B cell (primary cell): ENCODE measurements around the gene MGARP. TPM values are rescaled to one million over a fixed set of nuclear protein-coding genes. Genes with fewer than 3 reads are reported as not detected.

Source experiments
- ATAC-seq: fragments of 200-7000 bp; cut with Tn5 transposase; one replicate; pipeline ENCODE4 v1.10.0; 2021; ENCODE audit warnings: low read depth, mild to moderate bottlenecking, moderate number of reproducible peaks, moderate library complexity
- CTCF ChIA-PET: fragments of 350-600 bp; sonication (Branson Sonifier 250); formaldehyde crosslinking; loops from one replicate; lab custom pipeline; 2021; ENCODE audit warnings: antibody characterized with exemption, inconsistent platforms; lab: Charles Lee
- POLR2A ChIA-PET: fragments of 350-600 bp; sonication (Branson Sonifier 250); formaldehyde crosslinking; loops from one replicate; lab custom pipeline; 2021; ENCODE audit warnings: antibody characterized with exemption; lab: Charles Lee
- DNase-seq: peaks from one replicate; pipeline ENCODE4 v3.0.0; 2013
- H2AFZ ChIP-seq: 2 replicates; pipeline ENCODE4 v1.6.1; 2012; ENCODE audit warnings: mild to moderate bottlenecking, low read depth, low read length; ENCODE audit not compliant: insufficient read depth, poor library complexity, severe bottlenecking
- H3K27ac ChIP-seq, 2 donors: 1 replicate in 1 of 2; 2 replicates in 1 of 2; pipeline ENCODE4 v1.5.1; 2012 to 2013; ENCODE audit warnings: low read length in 2 of 2, mild to moderate bottlenecking in 2 of 2, moderate library complexity in 1 of 2
- H3K27me3 ChIP-seq, 4 experiments: fragments of 200-600 bp in 1 of 4; sonication (generic) in 1 of 4; replicated peaks in 1 of 4; 1 replicate in 2 of 4; 2 replicates in 2 of 4; pipeline versions ENCODE4 v1.6.1 to v1.7.0; 2013 to 2016; ENCODE audit warnings: low read length in 3 of 4, mild to moderate bottlenecking in 2 of 4, mixed read lengths in 1 of 4, moderate library complexity in 1 of 4; ENCODE audit not compliant: insufficient read depth in 4 of 4, control insufficient read depth in 3 of 4; ENCODE audit errors: control extremely low read depth in 1 of 4
- H3K36me3 ChIP-seq, 2 experiments: replicated peaks in 1 of 2; 1 replicate in 1 of 2; 2 replicates in 1 of 2; pipeline versions ENCODE4 v1.6.1 to v1.7.1; 2013; ENCODE audit warnings: low read length in 1 of 2; ENCODE audit not compliant: insufficient read depth in 2 of 2, control insufficient read depth in 1 of 2; ENCODE audit errors: control extremely low read depth in 1 of 2, extremely low read depth in 1 of 2
- H3K4me1 ChIP-seq, 2 donors: fragments of 200-600 bp in 1 of 2; sonication (generic) in 1 of 2; 1 replicate in 1 of 2; 2 replicates in 1 of 2; pipeline versions ENCODE4 v1.5.1 to v1.6.1; 2013 to 2017; ENCODE audit warnings: low read length in 2 of 2; ENCODE audit not compliant: control insufficient read depth in 2 of 2, insufficient read depth in 2 of 2
- H3K4me2 ChIP-seq: replicated peaks from 2 replicates; pipeline ENCODE3; 2012; ENCODE audit warnings: mild to moderate bottlenecking, low read depth, low read length; ENCODE audit not compliant: poor library complexity, severe bottlenecking
- H3K4me3 ChIP-seq, 5 experiments: fragments of 200-600 bp in 1 of 5; sonication (generic) in 1 of 5; 1 replicate in 3 of 5; 2 replicates in 2 of 5; pipeline versions ENCODE4 v1.5.1 to v1.7.0; 2011 to 2016; ENCODE audit warnings: low read length in 4 of 5, mild to moderate bottlenecking in 4 of 5, low read depth in 2 of 5, control low read depth in 1 of 5, moderate library complexity in 1 of 5; ENCODE audit not compliant: insufficient read depth in 1 of 5; ENCODE audit errors: control extremely low read depth in 1 of 5, extremely low read depth in 1 of 5
- H3K79me2 ChIP-seq: fragments of 200-600 bp; sonication (generic); one replicate; pipeline ENCODE4 v1.6.0; 2016; ENCODE audit warnings: low read length; ENCODE audit not compliant: control insufficient read depth, insufficient read depth
- H3K9ac ChIP-seq: fragments of 200-600 bp; sonication (generic); 2 replicates; pipeline ENCODE4 v1.6.1; 2017; ENCODE audit warnings: mild to moderate bottlenecking, low read length, moderate library complexity
- H3K9me3 ChIP-seq, 3 donors: one replicate each; pipeline versions ENCODE4 v1.6.1 to v1.7.1; 2013; ENCODE audit warnings: low read length in 2 of 3; ENCODE audit not compliant: control insufficient read depth in 2 of 3, insufficient read depth in 1 of 3; ENCODE audit errors: control extremely low read depth in 1 of 3
- H4K20me1 ChIP-seq: 2 replicates; pipeline ENCODE4 v1.6.0; 2012; ENCODE audit warnings: mild to moderate bottlenecking, low read length; ENCODE audit not compliant: insufficient read depth, control insufficient read depth, poor library complexity, severe bottlenecking
- H3K27ac Mint-ChIP-seq: one replicate; pipeline ENCODE4 v1.8.0; 2021; ENCODE audit warnings: mixed read lengths
- H3K27me3 Mint-ChIP-seq: one replicate; pipeline ENCODE4 v1.8.0; 2021; ENCODE audit warnings: mixed read lengths
- H3K4me1 Mint-ChIP-seq: one replicate; pipeline ENCODE4 v1.8.0; 2021; ENCODE audit warnings: mixed read lengths
- H3K4me3 Mint-ChIP-seq: one replicate; pipeline ENCODE4 v1.8.0; 2021; ENCODE audit warnings: mixed read lengths
- H3K9me3 Mint-ChIP-seq: one replicate; pipeline ENCODE4 v1.8.0; 2022; ENCODE audit warnings: mixed read lengths; ENCODE audit not compliant: insufficient read depth
- CTCF ChIP-seq: fragments of 200-600 bp; IDR thresholded peaks from one replicate; pipeline ENCODE4 v1.8.0; 2022; ENCODE audit warnings: antibody characterized with exemption, mild to moderate bottlenecking
- EZH2 ChIP-seq: IDR thresholded peaks from 2 replicates; pipeline ENCODE4 v1.6.1; 2012; ENCODE audit warnings: borderline replicate concordance, low read depth, mild to moderate bottlenecking, moderate library complexity, low read length; ENCODE audit not compliant: insufficient read depth, poor library complexity, severe bottlenecking
- WGBS: methylation state at CpG from one replicate; pipeline ENCODE4 v1.1.5; 2013; ENCODE audit warnings: missing lambda C conversion rate; ENCODE audit not compliant: insufficient coverage; 5-methylcytosine and 5-hydroxymethylcytosine counted together
- intact Hi-C: fragments of 100-400 bp; cut with micrococcal nuclease; formaldehyde crosslinking; loops from one replicate; pipeline ENCODE4 v1.10.0; 2022
- polyA plus RNA-seq: library from polyadenylated mRNA; depleted of rRNA; stranded (reverse); fragments of >200 nt; gene quantifications from 2 replicates; pipeline ENCODE4 v1.2.3, GENCODE V29; 2012
- total RNA-seq, 2 donors: library from RNA; stranded (reverse); fragments of 120-200 nt in 1 of 2; gene quantifications; 1 replicate in 1 of 2; 2 replicates in 1 of 2; pipeline versions ENCODE4 v1.2.3 to v1.2.4, GENCODE V29; 2013 to 2022

Gene MGARP
- total and polyA plus RNA-seq, 2 donors (not counting 1 experiment from before 2014, with no cell fraction given): 0.28 TPM; not detected in 1

- peaks cover 0 to 16% (median 3%) of the 10 kb centered on the region in 3 donors for H3K9me3 ChIP-seq
- Mint-ChIP-seq H3K27me3 (no peaks in the 10 kb centered on the region), H3K4me1 (peaks cover 13% of the 10 kb centered on the region), H3K27ac (no peak overlapping the region), H3K9me3 (no peaks in the 10 kb centered on the region), H3K4me3 (no peak overlapping the region)
- no peak overlapping the region for H3K4me3 ChIP-seq
- H3K9ac ChIP-seq: no peak overlapping the region
- no peaks in the 10 kb centered on the region for H3K79me2 ChIP-seq
- H3K4me1 ChIP-seq: peaks cover 9 to 15% of the 10 kb centered on the region in 2 donors
- H3K27ac ChIP-seq: no peak overlapping the region
- H4K20me1 ChIP-seq: no peaks in the 10 kb centered on the region
- ChIA-PET POLR2A (no interaction called here), CTCF (no interaction called here)
- no peak overlapping the region for H3K4me2 ChIP-seq
- no peak for DNase-seq
- no peak overlapping the region for H2AFZ ChIP-seq
- no peaks in the 10 kb centered on the region for H3K27me3 ChIP-seq
- intact Hi-C loops: no loop called here
- ATAC-seq: no peak
- no peaks in the 10 kb centered on the region for H3K36me3 ChIP-seq
- TF ChIP-seq EZH2: no peak
- TF ChIP-seq CTCF: no peak
- WGBS: over 99% methylated on average over 12 of the region's 12 CpGs
These were observed 38.3 kb downstream of the MGARP start for GRCh38 chr4:139241784-139242151.

- Histone ChIP-seq H3K79me2 (no peaks in the 10 kb centered on the region), H3K4me2 (no peak overlapping the region), H3K4me1 (peaks cover 9 to 15% of the 10 kb centered on the region in 2 donors), H3K27ac (no peak overlapping the region), H3K36me3 (no peaks in the 10 kb centered on the region), H2AFZ (no peak overlapping the region), H4K20me1 (no peaks in the 10 kb centered on the region), H3K27me3 (no peaks in the 10 kb centered on the region), H3K4me3 (no peak overlapping the region), H3K9ac (no peak overlapping the region), H3K9me3 (peaks cover 0 to 16% (median 3%) of the 10 kb centered on the region in 3 donors)
- ChIA-PET POLR2A (no interaction called here), CTCF (no interaction called here)
- no peak for DNase-seq
- no peak for TF ChIP-seq EZH2
- TF ChIP-seq CTCF: no peak
- no peak for ATAC-seq
- Mint-ChIP-seq H3K4me1 (peaks cover 13% of the 10 kb centered on the region), H3K27me3 (no peaks in the 10 kb centered on the region), H3K4me3 (no peak overlapping the region), H3K27ac (no peak overlapping the region), H3K9me3 (no peaks in the 10 kb centered on the region)
- 92% methylated on average over 5 of the region's 11 CpGs for WGBS
- intact Hi-C loops: no loop called here
These were observed 38.8 kb downstream of the MGARP start for GRCh38 chr4:139241086-139241783.
